HG03108 (cell line): ENCODE results near the gene GPX4.

ENCODE experiments used
- ATAC-seq: cut with Tn5 transposase; IDR thresholded peaks from one replicate; pipeline ENCODE4 v1.9.1; 2021; ENCODE audit warnings: moderate library complexity; ENCODE audit not compliant: unreplicated experiment

GPX4 gene

GRCh38 chr19:1102407-1103131, 1.2 kb upstream of the GPX4 start:
- peak; percentile 20 for ATAC-seq

DNA sequence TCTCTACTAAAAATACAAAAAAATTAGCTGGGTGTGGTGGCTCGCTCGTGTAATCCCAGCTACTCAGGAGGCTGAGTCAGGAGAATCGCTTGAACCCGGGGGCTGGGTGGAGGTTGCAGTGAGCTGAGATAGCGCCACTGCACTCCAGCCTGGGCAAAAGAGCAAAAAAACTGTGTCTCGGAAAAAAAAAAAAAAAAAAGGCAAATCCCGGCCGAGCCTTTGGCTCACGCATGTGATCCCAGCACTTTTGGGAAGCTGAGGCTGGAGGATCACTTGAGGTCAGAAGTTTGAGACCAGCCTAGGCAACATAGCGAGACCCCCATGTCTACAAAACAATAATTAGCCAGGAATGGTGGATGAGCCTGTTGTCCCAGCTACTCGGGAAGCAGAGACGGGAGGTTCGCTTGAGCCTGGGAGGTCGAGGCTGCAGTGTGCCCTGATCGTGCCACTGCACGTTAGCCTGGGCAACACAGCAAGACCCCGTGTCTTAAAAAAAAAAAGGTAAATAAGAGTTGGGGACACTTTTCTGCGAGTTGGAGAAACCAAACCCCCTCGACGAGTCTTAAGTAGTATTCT, 574 bp upstream of the GPX4 start:
- no peak for ATAC-seq

GRCh38 chr19:1104311-1105007, 665 bp downstream of the GPX4 start:
- ATAC-seq, result peak; percentile 29

DNA sequence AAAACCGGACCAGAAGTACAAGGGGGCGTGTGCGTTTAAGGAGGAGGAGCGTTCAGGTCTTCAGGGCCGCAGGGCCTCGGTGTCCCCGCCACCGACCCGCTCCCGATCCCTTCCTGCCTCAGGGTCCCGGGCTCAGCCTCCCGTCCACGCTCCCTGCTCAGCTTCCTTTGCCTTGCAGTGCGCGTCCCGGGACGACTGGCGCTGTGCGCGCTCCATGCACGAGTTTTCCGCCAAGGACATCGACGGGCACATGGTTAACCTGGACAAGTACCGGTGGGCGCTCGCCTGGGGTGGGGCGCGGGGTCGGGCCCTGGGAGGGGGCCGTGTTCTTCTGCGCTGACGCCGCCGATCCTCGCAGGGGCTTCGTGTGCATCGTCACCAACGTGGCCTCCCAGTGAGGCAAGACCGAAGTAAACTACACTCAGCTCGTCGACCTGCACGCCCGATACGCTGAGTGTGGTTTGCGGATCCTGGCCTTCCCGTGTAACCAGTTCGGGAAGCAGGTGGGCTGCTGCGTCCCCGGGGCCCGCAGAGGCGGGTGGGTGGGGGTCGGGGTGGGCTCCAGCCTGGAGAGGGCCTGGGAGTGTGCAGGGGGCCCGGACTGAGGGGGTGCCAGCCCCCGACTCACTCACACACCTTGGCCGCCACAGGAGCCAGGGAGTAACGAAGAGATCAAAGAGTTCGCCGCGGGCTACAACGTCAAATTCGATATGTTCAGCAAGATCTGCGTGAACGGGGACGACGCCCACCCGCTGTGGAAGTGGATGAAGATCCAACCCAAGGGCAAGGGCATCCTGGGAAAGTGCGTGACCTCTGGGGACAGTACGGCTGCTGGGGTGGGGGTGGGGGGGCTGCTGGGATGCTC, 1.4 kb downstream of the GPX4 start:
- no peak for ATAC-seq

- no peak for ATAC-seq
These were observed 2.4 kb downstream of the GPX4 start for GRCh38 chr19:1105873-1106840.

- no peak for ATAC-seq
These were observed 3.3 kb downstream of the GPX4 start for GRCh38 chr19:1106841-1107660.

GRCh38 chr19:1107661-1108261, 4.0 kb downstream of the GPX4 start:
- no peak for ATAC-seq

DNA sequence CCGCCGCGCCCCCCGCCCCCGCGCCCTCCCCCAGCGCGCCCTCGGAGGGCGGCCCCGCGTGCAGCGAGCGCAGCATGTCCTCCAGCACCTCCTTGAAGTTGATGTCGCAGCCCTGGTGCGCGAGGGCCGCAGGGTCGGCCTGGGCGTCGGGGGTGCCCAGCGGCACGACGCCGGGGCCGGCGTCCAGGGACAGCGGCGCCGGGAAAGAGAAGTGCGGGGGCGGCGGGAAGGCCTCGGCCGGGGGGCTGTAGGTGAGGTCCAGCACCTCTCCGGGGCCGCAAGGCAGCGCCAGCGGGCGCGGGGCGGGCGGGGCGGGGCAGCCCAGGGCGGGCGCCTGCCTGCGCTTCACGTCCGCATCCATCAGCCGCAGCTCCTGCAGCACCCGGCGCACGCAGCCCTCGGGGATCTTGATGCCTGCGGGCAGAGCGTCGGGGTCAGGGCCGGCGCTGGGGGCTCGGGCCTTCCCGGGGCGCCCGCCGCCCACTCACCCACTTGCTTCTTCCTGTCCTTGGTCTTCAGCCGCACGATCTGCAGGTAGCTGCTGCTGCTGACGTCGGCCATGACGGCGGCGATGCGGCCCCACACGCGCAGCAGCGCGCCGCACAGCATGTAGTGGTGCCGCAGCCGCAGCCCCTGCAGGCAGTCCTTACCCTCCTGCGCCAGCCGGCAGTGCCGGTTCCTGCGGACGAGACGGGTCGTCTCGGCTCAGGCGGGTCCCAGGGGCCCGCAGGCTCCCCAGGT, 4.7 kb downstream of the GPX4 start:
- no peak for ATAC-seq

GRCh38 chr19:1109032-1109551, 5.3 kb downstream of the GPX4 start:
- ATAC-seq, result no peak

DNA sequence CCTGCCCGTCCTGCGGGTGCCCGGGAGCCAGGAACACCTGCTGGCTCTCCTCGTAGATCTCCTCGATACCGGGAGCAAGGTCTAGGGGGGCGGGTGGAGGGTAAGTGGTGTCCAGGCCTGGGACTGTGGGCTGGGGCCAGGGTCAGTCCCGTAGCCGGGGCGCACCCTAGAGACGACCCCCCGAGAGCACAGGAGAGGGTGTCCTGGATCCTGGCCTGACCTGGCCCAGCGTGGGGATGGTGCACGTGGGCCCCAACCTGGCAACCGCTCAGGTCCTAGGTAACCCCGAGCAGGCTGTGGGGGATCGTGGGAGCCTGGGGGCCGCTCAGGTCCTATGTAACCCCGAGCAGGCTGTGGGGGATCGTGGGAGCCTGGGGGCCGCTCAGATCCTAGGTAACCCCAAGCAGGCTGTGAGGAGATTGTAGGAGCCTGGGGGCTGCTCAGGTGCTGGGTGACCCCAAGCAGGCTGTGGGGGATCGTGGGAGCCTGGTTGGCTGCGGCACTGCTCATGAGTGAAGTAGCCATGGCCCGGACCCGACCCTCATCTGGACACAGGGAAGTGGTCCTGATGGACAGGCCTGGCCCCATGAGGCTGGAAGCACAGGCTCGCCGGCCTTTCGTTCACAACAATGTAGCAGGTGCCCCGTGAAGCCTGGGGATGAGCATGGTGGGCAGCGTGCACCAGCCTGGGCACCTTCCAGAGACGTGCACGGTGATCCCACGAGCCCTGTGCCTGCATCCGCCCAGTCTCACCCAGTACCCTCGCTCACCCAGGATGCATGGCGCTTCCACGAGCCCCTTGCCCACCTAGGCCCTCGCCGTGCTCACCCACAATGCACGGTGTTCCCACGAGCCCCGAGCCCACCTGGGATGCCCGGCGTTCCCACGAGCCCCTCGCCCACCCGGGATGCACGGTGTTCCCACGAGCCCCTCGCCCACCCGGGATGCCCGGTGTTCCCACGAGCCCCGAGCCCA, 6.2 kb downstream of the GPX4 start:
- ATAC-seq, result no peak

DNA sequence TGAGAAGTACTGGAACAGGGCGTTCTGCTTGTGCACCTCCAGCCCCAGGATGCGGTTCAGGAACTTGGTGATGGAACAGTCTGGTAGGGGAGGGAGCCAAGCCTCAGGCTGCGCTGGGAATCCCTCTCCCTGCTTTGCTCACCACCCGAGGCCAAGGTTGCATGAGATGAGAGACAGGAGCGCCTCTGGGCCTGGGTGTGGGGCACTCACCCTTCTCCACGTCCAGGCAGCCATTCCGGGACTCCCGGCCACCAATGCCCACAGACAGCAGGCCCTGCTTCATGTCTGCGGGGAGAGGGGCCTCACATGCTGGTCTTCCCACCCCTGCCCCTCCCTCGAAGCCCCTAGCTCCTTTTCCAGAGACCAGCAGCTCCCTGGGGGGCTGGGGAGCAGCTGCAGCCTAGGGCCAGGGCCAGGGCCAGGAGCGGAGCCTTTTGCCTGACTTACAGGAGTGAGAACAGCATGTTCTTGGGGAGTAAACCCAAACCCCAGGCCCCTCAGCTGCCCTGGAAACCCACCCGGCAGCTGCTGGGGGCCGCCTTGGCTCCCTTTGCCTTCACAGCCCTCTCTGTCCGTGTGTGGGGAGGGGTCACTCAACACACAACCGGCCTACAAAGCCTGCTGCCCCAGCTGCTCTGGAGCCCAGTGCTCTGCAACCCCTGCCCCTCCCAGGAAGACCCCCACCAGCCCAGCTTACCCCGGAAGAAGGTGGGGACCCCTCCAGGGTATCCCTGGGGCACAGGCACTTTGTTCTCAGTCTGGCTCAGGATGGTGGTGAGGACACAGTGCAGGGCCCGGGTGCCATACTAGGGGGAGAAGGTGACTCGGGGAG, 7.2 kb downstream of the GPX4 start:
- no peak for ATAC-seq

DNA sequence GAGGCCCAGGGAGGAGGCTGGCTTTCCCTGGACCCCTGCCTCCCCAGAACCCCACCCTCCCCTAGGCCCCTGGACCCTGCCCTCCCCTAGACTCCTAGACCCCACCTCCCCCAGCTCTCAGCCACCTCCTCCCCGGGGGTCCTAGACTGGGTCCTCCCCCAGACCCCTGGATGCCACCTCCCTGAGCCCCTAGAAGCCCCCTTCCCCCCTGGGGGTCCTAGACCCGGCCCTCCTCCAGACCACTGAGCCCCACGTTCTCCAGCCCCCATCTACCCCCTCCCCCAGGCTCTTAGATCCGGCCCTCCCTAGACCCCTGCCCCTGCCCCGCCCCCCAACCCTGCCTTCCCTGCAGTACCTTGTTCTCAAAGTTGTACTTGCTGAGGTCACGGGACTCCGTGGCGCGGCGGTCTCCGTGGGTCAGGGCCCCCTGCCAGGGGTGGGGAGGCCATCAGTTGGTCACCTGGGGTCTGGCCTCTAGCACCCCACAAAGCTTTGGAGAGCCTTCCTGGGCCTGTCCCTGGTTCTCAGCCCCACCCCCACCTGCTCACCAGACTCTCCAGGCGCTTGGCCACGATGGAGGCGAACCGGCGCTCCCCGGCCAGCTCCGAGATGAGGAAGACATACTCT, 8.0 kb downstream of the GPX4 start:
- ATAC-seq, result no peak

DNA sequence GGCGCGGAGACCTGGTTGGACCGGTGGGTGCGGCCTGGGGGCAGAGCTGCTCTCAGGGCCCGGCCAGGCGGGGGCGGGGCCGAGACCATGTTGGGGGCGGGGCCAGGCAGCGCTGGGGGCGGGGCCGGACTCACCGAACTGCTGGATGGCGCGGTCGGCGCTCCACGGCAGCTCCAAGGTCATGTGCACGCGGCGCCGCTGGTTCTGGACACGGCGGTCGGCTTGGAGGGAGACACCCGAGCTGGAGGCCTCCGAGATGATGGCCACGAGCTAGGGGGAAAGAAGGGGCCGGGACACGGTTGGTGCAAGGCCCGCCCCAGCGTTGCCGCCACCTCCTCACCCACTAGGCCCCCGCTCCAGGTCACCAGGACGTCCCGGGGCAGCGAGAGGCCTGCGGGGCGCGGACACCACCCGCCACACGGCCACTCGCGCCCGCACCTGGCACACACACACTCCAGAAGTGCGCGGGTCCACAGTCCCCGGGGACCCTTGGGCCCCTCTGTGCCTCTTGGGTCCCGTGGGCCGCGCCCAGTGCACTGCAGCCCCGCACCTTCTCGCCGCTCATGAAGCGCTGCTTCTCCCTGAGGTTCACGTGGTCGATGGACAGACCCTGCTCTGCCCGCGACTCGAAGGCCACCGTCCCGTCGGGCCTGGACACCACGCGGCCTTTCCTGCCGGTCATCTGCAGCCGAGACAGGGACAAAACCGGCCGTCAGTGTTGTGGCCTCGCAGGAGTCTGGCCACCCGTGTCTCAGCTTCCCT, 8.7 kb downstream of the GPX4 start:
- ATAC-seq, result no peak

- ATAC-seq, result no peak
These were observed 9.5 kb downstream of the GPX4 start for GRCh38 chr19:1113030-1113985.
